Uterus (tissue), 4 donors: Measurements from ENCODE around the gene STH. TPM values are rescaled to one million over a fixed set of nuclear protein-coding genes. Genes with fewer than 3 reads are reported as not detected.

Source experiments
- DNase-seq, 2 donors: peaks; one replicate each; pipeline ENCODE4 v3.0.0-alpha.2; 2019 to 2020
- H3K27ac ChIP-seq, 2 donors: fragments of 200-600 bp; sonication (generic); 1 replicate in 1 of 2; 2 replicates in 1 of 2; pipeline ENCODE4 v1.5.1; 2016 to 2018
- H3K27me3 ChIP-seq, 2 donors: fragments of 200-600 bp; sonication (generic); one replicate each; pipeline ENCODE4 v1.5.1; 2018 to 2019; ENCODE audit warnings: control low read depth in 1 of 2
- H3K36me3 ChIP-seq, 2 donors: fragments of 200-600 bp; sonication (generic); one replicate each; pipeline ENCODE4 v1.5.1; 2019; ENCODE audit warnings: control low read depth in 1 of 2
- H3K4me1 ChIP-seq, 2 donors: fragments of 200-600 bp; sonication (generic); one replicate each; pipeline ENCODE4 v1.5.1; 2018 to 2019; ENCODE audit warnings: control low read depth in 1 of 2
- H3K4me3 ChIP-seq, 2 donors: fragments of 200-600 bp; sonication (generic); 1 replicate in 1 of 2; 2 replicates in 1 of 2; pipeline ENCODE4 v1.5.1; 2018 to 2019; ENCODE audit warnings: mild to moderate bottlenecking in 1 of 2
- H3K9me3 ChIP-seq, 2 donors: fragments of 200-600 bp; sonication (generic); one replicate each; pipeline ENCODE4 v1.5.1; 2019; ENCODE audit warnings: control low read depth in 1 of 2
- POLR2A ChIP-seq, 2 donors: fragments of 450-650 bp; IDR thresholded peaks; one replicate each; pipeline ENCODE4 v1.6.1; 2016; ENCODE audit warnings: antibody characterized with exemption in 2 of 2, mild to moderate bottlenecking in 1 of 2, moderate library complexity in 1 of 2
- intact Hi-C: fragments of 100-400 bp; cut with DNase I; formaldehyde crosslinking; loops from one replicate; pipeline ENCODE4 v1.15.1; 2023; ENCODE audit warnings: low total_unique reads
- total RNA-seq, 4 donors: library from RNA; depleted of rRNA in 3 of 4; stranded (reverse); fragments of >200 nt in 3 of 4; gene quantifications; one replicate each; pipeline versions ENCODE4 v1.1.0 to v1.2.4, GENCODE V29; 2014 to 2023
- TF ChIP-seq, protein P1 (sequence below), 4 experiments: fragments of 200-600 bp in 2 of 4; fragments of 450-650 bp in 2 of 4; sonication (generic) in 2 of 4; IDR thresholded peaks; one replicate each; pipeline ENCODE4 v1.5.1; 2016 to 2019; ENCODE audit warnings: antibody characterized with exemption in 4 of 4, mild to moderate bottlenecking in 2 of 4, moderate library complexity in 1 of 4
- donor health status: DM: yes; HTN: yes; CAD: no.

Gene STH
- total RNA-seq, 4 donors from 2014 or later, result not detected

DNA sequence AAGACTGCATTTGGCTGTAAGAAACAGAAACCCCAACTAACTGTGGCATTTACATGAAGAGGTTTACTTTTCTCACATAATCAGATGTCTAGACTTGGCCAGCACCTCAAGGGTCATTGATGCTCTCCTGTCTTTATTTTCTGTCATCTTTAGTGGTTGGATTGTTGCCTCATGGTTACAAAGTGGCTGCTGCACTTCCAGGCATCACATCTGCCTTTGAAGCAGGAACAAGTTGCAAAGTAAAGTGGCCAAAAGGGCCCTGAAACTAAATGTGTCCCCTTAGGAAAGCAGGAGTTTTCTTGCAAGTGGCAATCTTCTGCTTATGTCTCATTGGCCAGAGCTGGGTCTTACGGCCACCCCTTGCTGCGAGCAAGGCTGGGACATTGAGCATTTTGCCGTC is 26.5 kb upstream of the STH start:
- no peaks in the 10 kb centered on the region for H3K9me3 ChIP-seq
- TF ChIP-seq, protein P1, sequence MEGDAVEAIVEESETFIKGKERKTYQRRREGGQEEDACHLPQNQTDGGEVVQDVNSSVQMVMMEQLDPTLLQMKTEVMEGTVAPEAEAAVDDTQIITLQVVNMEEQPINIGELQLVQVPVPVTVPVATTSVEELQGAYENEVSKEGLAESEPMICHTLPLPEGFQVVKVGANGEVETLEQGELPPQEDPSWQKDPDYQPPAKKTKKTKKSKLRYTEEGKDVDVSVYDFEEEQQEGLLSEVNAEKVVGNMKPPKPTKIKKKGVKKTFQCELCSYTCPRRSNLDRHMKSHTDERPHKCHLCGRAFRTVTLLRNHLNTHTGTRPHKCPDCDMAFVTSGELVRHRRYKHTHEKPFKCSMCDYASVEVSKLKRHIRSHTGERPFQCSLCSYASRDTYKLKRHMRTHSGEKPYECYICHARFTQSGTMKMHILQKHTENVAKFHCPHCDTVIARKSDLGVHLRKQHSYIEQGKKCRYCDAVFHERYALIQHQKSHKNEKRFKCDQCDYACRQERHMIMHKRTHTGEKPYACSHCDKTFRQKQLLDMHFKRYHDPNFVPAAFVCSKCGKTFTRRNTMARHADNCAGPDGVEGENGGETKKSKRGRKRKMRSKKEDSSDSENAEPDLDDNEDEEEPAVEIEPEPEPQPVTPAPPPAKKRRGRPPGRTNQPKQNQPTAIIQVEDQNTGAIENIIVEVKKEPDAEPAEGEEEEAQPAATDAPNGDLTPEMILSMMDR (IDR thresholded peaks at IDR 0.05), result no peak
- TF ChIP-seq POLR2A (IDR thresholded peaks at IDR 0.05), result no peak
- H3K27ac ChIP-seq, result no peak overlapping the region
- H3K36me3 ChIP-seq, result no peaks in the 10 kb centered on the region
- intact Hi-C loops, result no loop called here
- no peaks in the 10 kb centered on the region for H3K27me3 ChIP-seq
- H3K4me1 ChIP-seq, result no peaks in the 10 kb centered on the region
- no peak overlapping the region for H3K4me3 ChIP-seq
- no peak for DNase-seq

DNA sequence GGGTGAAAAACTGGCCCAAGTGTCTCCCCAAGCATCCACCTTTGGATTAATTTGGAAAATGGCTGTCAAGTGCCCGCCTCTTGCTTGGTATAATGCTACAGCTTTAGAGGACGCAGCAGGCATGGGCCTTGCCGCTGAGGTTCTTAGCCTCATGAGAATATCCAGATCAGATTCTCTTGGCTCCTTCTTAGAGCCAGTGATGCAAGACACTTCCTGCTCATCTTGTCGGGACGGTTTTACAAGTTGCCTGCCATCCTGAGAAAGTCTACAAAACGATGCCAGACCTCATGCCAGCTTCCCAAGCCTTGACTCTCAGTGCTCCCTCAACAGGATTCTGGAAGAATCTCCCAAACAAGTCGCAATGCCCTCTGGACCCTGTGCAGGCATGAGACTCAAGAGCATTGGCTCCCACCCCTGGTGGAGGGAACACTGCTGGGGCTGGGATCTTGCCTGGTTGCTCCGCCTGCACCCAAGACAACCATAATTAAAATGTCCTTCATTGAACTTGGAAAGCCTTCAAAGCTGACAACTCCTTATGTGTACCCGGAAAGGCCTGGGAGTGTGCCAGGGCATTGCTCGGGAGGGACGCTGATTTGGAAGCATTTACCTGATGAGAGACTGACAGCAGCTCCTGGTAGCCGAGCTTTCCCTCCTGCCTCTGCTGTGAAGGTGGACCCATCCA is 25.8 kb upstream of the STH start:
- H3K27ac ChIP-seq, result no peak overlapping the region
- no peaks in the 10 kb centered on the region for H3K9me3 ChIP-seq
- no peak for TF ChIP-seq POLR2A (IDR thresholded peaks at IDR 0.05)
- TF ChIP-seq, protein P1 (IDR thresholded peaks at IDR 0.05), result no peak
- H3K36me3 ChIP-seq, result no peaks in the 10 kb centered on the region
- H3K4me1 ChIP-seq, result no peaks in the 10 kb centered on the region
- DNase-seq, result no peak
- no peak overlapping the region for H3K4me3 ChIP-seq
- H3K27me3 ChIP-seq, result no peaks in the 10 kb centered on the region
- intact Hi-C loops, result no loop called here

DNA sequence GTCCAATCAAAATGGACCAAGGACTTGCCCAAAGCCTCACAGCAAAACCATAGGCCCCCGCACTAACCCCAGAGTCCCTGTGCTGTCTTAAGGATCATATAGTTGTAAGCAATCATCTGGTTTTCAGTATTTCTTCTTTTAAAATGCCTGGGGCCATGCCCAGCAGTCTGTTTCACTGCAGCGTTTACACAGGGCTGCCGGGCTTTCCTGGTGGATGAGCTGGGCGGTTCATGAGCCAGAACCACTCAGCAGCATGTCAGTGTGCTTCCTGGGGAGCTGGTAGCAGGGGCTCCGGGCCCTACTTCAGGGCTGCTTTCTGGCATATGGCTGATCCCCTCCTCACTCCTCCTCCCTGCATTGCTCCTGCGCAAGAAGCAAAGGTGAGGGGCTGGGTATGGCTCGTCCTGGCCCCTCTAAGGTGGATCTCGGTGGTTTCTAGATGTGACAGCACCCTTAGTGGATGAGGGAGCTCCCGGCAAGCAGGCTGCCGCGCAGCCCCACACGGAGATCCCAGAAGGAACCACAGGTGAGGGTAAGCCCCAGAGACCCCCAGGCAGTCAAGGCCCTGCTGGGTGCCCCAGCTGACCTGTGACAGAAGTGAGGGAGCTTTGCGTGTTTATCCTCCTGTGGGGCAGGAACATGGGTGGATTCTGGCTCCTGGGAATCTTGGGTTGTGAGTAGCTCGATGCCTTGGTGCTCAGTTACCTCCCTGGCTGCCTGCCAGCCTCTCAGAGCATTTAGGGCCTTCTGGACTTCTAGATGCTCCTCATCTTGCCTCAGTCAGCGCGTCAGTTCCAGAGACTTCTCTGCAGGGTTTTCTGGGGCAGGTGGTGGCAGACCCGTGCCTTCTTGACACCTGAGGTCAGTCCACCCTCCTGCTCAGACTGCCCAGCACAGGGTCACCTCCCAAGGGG is 24.8 kb upstream of the STH start:
- no peak overlapping the region for H3K27ac ChIP-seq
- no peaks in the 10 kb centered on the region for H3K27me3 ChIP-seq
- no peak overlapping the region for H3K4me3 ChIP-seq
- H3K36me3 ChIP-seq, result no peaks in the 10 kb centered on the region
- no peaks in the 10 kb centered on the region for H3K4me1 ChIP-seq
- intact Hi-C loops, result no loop called here
- no peak for DNase-seq
- no peak for TF ChIP-seq POLR2A (IDR thresholded peaks at IDR 0.05)
- TF ChIP-seq, protein P1 (IDR thresholded peaks at IDR 0.05), result no peak
- H3K9me3 ChIP-seq, result no peaks in the 10 kb centered on the region

DNA sequence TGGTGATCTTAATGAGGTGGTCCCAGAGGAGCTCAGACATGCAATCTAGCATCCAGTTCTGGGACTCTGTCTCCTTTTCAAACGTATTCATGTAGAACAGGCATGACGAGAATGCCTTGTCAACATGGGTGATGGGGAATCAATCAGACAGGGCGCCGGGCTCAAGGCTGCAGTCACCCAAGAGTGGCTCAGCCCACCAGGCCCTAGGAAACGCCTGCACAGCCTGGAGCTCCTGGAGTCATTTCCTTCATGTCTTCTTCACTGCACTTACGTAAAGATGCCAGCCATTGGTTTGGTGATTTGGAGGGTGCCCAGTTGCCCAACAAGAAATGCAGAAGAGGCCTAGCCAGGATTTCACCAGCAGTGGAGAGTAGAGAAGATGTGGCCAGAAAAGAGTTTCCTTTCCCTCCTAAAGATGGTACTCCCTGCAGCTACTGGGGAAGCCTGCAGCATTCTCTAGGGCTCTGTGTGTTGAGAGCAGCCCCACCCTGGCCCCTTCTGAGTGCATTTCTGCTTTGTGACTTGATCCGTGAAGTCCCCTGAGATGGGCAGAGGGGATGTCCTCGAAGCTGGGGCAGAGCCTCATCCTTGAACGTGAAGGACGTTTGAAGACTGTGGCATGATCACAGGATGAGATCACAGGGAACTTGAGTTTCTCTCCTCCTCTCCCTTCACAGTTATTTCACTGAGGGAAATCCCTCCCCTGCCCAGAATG is 24.0 kb upstream of the STH start:
- intact Hi-C loops, result no loop called here

More for the DNA sequence above, 24.0 kb upstream of the STH start:
- no peak for DNase-seq
- Histone ChIP-seq H3K36me3 (no peaks in the 10 kb centered on the region), H3K4me3 (no peak overlapping the region), H3K4me1 (no peaks in the 10 kb centered on the region), H3K27ac (no peak overlapping the region), H3K27me3 (no peaks in the 10 kb centered on the region), H3K9me3 (no peaks in the 10 kb centered on the region)
- TF ChIP-seq, protein P1 (IDR thresholded peaks at IDR 0.05), result no peak
- TF ChIP-seq POLR2A (IDR thresholded peaks at IDR 0.05), result no peak
